ENCODE data around the gene SH2D3C.

The SH2D3C gene

GRCh38 chr9:127714951-127715469 lies 63.5 kb downstream of the SH2D3C start:
- DNase-seq = no peak

GRCh38 chr9:127714020-127714750 lies 64.3 kb downstream of the SH2D3C start:
- no peak for DNase-seq

- DNase-seq = no peak
Observed at GRCh38 chr9:127712867-127713266, 65.6 kb downstream of the SH2D3C start.

- no peak for DNase-seq
Observed at GRCh38 chr9:127712371-127712770, 66.1 kb downstream of the SH2D3C start.

GRCh38 chr9:127711831-127712274 lies 66.6 kb downstream of the SH2D3C start:
- DNase-seq = no peak

GRCh38 chr9:127711226-127711701 lies 67.2 kb downstream of the SH2D3C start:
- DNase-seq = no peak

GRCh38 chr9:127710204-127710783 lies 68.2 kb downstream of the SH2D3C start:
- no peak for DNase-seq

GRCh38 chr9:127708952-127709587 lies 69.4 kb downstream of the SH2D3C start:
- no peak for DNase-seq

GRCh38 chr9:127707766-127708165 lies 70.7 kb downstream of the SH2D3C start:
- no peak for DNase-seq

GRCh38 chr9:127706836-127707241 lies 71.6 kb downstream of the SH2D3C start, which contains the start of gene CFAP157:
Gene CFAP157 (plus strand): TSS chr9:127706988. CDS start chr9:127707032, 44 bp downstream.
- DNase-seq = no peak

- DNase-seq = no peak
Observed at GRCh38 chr9:127705577-127706379, 72.7 kb downstream of the SH2D3C start.

- no peak for DNase-seq
Observed at GRCh38 chr9:127703289-127703946, 75.0 kb downstream of the SH2D3C start.

GRCh38 chr9:127700594-127701255 lies 77.7 kb downstream of the SH2D3C start:
- DNase-seq = no peak

GRCh38 chr9:127700140-127700539 lies 78.3 kb downstream of the SH2D3C start:
- no peak for DNase-seq

GRCh38 chr9:127698985-127699670 lies 79.3 kb downstream of the SH2D3C start:
- peak; percentile 77 for DNase-seq

- no peak for DNase-seq
Observed at GRCh38 chr9:127698386-127698785, 80.1 kb downstream of the SH2D3C start.

- no peak for DNase-seq
Observed at GRCh38 chr9:127697575-127697974, 80.9 kb downstream of the SH2D3C start.

GRCh38 chr9:127694890-127695720 lies 83.4 kb downstream of the SH2D3C start:
- no peak for DNase-seq

- DNase-seq = no peak
Observed at GRCh38 chr9:127693697-127694096, 84.8 kb downstream of the SH2D3C start.

GRCh38 chr9:127693143-127693542 lies 85.3 kb downstream of the SH2D3C start:
- DNase-seq = no peak

Measured in activated T-cell treated with anti-CD3 and anti-CD28 coated beads for 4 hours (primary cell).